ENCODE measurements around the gene PTPN4.

DNA sequence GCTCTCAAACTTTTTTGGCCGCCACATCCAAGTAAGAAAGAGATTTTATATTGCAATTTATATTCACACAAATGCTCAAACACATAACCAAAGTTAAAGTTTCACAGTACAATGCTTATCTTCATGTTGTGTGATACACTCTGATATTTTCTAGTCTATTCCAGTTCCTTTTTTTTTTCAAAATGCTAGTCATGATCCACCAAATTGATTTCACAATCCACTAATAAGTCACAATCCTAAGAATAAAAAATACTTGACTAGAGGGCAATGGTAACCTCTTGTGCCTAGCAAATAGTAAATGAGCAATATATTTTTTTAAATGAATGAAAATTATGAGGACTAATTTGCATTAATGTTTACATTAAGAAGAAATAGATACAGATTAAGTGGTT is 5.8 kb upstream of the PTPN4 start:
- TF ChIP-seq, protein P1, sequence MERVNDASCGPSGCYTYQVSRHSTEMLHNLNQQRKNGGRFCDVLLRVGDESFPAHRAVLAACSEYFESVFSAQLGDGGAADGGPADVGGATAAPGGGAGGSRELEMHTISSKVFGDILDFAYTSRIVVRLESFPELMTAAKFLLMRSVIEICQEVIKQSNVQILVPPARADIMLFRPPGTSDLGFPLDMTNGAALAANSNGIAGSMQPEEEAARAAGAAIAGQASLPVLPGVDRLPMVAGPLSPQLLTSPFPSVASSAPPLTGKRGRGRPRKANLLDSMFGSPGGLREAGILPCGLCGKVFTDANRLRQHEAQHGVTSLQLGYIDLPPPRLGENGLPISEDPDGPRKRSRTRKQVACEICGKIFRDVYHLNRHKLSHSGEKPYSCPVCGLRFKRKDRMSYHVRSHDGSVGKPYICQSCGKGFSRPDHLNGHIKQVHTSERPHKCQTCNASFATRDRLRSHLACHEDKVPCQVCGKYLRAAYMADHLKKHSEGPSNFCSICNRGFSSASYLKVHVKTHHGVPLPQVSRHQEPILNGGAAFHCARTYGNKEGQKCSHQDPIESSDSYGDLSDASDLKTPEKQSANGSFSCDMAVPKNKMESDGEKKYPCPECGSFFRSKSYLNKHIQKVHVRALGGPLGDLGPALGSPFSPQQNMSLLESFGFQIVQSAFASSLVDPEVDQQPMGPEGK (CRISPR knock-in tag; IDR thresholded peaks at IDR 0.05; ENCODE audit: borderline replicate concordance), result no peak
- TF ChIP-seq ZFP3 (CRISPR knock-in tag; IDR thresholded peaks at IDR 0.05) (no peak), ZNF565 (CRISPR knock-in tag; conservative IDR thresholded peaks at IDR 0.05; ENCODE audit: low read depth) (no peak), TOX (CRISPR knock-in tag; IDR thresholded peaks at IDR 0.05; ENCODE audit: borderline replicate concordance) (no peak), CREB5 (CRISPR knock-in tag; IDR thresholded peaks at IDR 0.05; ENCODE audit: low read depth) (no peak), RARB (CRISPR knock-in tag; IDR thresholded peaks at IDR 0.05) (no peak), ISL1 (CRISPR knock-in tag; IDR thresholded peaks at IDR 0.05) (no peak), ARNTL (CRISPR knock-in tag; IDR thresholded peaks at IDR 0.05; ENCODE audit: borderline replicate concordance, low read depth) (no peak)
